AG09309 (cell line): ENCODE results near the gene TBXA2R.

Experiments used
- DNase-seq: peaks from one replicate; pipeline ENCODE4 v3.0.0-alpha.2; 2010; ENCODE audit warnings: low read depth
- H3K4me3 ChIP-seq: 2 replicates; pipeline ENCODE4 v1.5.1; 2011; ENCODE audit warnings: mild to moderate bottlenecking, low read depth, low read length, moderate library complexity; ENCODE audit not compliant: control insufficient read depth
- CTCF ChIP-seq: IDR thresholded peaks from 2 replicates; pipeline ENCODE4 v1.5.1; 2011; ENCODE audit warnings: mild to moderate bottlenecking, low read depth, low read length, inconsistent platforms; ENCODE audit not compliant: insufficient read depth, control insufficient read depth; ENCODE audit errors: missing control alignments

Gene TBXA2R

GRCh38 chr19:3595521-3596061 is 11.1 kb downstream of the TBXA2R start:
- no peak for DNase-seq
- no peak for TF ChIP-seq CTCF
- no peak overlapping the region for H3K4me3 ChIP-seq

GRCh38 chr19:3593156-3593555 is 13.5 kb downstream of the TBXA2R start:
- no peak for TF ChIP-seq CTCF
- no peak overlapping the region for H3K4me3 ChIP-seq
- no peak for DNase-seq

GRCh38 chr19:3591876-3592613 is 14.6 kb downstream of the TBXA2R start:
- no peak for DNase-seq
- no peak for TF ChIP-seq CTCF
- H3K4me3 ChIP-seq = no peak overlapping the region

- no peak overlapping the region for H3K4me3 ChIP-seq
- no peak for TF ChIP-seq CTCF
- DNase-seq = no peak
These were observed 15.6 kb downstream of the TBXA2R start for GRCh38 chr19:3590991-3591659.

- DNase-seq = no peak
- no peak for TF ChIP-seq CTCF
These were observed 16.7 kb downstream of the TBXA2R start for GRCh38 chr19:3589949-3590348.

GRCh38 chr19:3589439-3589838 is 17.2 kb downstream of the TBXA2R start:
- no peak for TF ChIP-seq CTCF
- H3K4me3 ChIP-seq = no peak overlapping the region
- DNase-seq = no peak

More at GRCh38 chr19:3589949-3590348, 16.7 kb downstream of the TBXA2R start:
- H3K4me3 ChIP-seq = no peak overlapping the region
